Neutrophil (primary cell): ENCODE results near the gene PALLD.

Experiments
- H3K27ac ChIP-seq: fragments of 200-600 bp; sonication (generic); 2 replicates; pipeline ENCODE4 v1.5.1; 2016; ENCODE audit warnings: mild to moderate bottlenecking, moderate library complexity
- H3K27me3 ChIP-seq: fragments of 200-600 bp; sonication (generic); 2 replicates; pipeline ENCODE4 v1.6.0; 2016; ENCODE audit warnings: mild to moderate bottlenecking
- H3K36me3 ChIP-seq: fragments of 200-600 bp; sonication (generic); 2 replicates; pipeline ENCODE4 v1.5.1; 2017
- H3K4me1 ChIP-seq, 2 experiments: fragments of 200-600 bp in 1 of 2; sonication (generic) in 1 of 2; 1 replicate in 1 of 2; 2 replicates in 1 of 2; pipeline versions ENCODE4 v1.5.1 to v1.6.1; 2013 to 2016; ENCODE audit warnings: low read depth in 1 of 2, low read length in 1 of 2, mild to moderate bottlenecking in 1 of 2, moderate library complexity in 1 of 2; ENCODE audit not compliant: control insufficient read depth in 1 of 2, insufficient read depth in 1 of 2
- H3K4me3 ChIP-seq, 2 experiments: fragments of 200-600 bp in 1 of 2; sonication (generic) in 1 of 2; 1 replicate in 1 of 2; 2 replicates in 1 of 2; pipeline ENCODE4 v1.5.1; 2013 to 2016; ENCODE audit warnings: low read depth in 1 of 2, low read length in 1 of 2, mild to moderate bottlenecking in 1 of 2, moderate library complexity in 1 of 2
- H3K9me3 ChIP-seq: fragments of 200-600 bp; sonication (generic); 2 replicates; pipeline ENCODE4 v1.5.1; 2016
- TF ChIP-seq, protein P1 (sequence below): fragments of 200-600 bp; sonication (generic); IDR thresholded peaks from 2 replicates; pipeline ENCODE4 v1.5.1; 2016; ENCODE audit warnings: antibody characterized with exemption

The PALLD gene

DNA sequence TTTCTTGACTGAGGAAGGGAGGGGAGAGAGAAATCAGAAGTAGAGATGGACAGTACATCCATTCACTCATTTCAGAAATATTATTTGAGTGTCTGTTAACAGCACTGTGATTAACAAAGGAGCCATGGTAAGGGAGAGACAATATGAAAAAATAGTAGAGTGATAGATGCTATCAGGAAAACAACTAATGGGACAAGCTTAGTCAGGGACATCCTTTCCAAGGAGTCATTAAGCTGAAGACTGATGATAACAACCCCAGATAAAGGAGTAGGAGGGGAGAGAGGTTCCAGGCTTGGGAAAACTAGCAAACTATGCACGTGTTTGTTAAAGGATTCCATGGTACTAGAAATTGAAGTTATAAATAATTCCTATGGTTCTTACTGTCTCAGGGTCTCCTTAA is 391.0 kb downstream of the PALLD start:
- Histone ChIP-seq H3K36me3 (no peaks in the 10 kb centered on the region), H3K27ac (no peak overlapping the region), H3K27me3 (no peaks in the 10 kb centered on the region), H3K9me3 (no peaks in the 10 kb centered on the region), H3K4me1 (no peaks in the 10 kb centered on the region), H3K4me3 (no peak overlapping the region)
- TF ChIP-seq, protein P1, sequence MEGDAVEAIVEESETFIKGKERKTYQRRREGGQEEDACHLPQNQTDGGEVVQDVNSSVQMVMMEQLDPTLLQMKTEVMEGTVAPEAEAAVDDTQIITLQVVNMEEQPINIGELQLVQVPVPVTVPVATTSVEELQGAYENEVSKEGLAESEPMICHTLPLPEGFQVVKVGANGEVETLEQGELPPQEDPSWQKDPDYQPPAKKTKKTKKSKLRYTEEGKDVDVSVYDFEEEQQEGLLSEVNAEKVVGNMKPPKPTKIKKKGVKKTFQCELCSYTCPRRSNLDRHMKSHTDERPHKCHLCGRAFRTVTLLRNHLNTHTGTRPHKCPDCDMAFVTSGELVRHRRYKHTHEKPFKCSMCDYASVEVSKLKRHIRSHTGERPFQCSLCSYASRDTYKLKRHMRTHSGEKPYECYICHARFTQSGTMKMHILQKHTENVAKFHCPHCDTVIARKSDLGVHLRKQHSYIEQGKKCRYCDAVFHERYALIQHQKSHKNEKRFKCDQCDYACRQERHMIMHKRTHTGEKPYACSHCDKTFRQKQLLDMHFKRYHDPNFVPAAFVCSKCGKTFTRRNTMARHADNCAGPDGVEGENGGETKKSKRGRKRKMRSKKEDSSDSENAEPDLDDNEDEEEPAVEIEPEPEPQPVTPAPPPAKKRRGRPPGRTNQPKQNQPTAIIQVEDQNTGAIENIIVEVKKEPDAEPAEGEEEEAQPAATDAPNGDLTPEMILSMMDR, result no peak

DNA sequence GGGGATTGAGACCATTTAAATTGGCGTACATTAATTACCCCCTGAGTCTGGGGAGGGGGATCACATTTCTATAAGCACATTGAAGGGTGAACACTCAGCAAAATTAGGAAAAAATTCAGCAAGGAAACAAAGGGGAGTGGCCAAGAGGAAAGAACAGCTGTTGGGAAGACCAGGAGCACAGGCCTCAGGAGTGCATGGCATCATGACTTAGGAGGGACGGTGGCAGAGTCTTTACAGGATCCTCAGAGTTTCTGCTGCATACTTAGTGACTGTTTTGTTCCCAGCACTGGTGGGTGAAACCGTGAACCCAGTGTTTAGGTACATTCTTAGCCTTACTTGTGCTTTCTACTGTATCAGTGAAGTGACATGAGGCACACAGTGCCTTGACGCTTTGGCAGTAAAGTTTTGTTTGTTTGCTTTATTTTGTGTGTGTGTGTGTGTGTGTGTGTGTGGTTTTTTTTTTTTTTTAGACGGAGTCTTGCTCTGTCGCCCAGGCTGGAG is 391.9 kb downstream of the PALLD start:
- no peaks in the 10 kb centered on the region for H3K27me3 ChIP-seq
- TF ChIP-seq, protein P1, result no peak
- no peak overlapping the region for H3K27ac ChIP-seq
- no peak overlapping the region for H3K4me3 ChIP-seq
- no peaks in the 10 kb centered on the region for H3K9me3 ChIP-seq
- H3K4me1 ChIP-seq, result no peaks in the 10 kb centered on the region
- no peaks in the 10 kb centered on the region for H3K36me3 ChIP-seq

DNA sequence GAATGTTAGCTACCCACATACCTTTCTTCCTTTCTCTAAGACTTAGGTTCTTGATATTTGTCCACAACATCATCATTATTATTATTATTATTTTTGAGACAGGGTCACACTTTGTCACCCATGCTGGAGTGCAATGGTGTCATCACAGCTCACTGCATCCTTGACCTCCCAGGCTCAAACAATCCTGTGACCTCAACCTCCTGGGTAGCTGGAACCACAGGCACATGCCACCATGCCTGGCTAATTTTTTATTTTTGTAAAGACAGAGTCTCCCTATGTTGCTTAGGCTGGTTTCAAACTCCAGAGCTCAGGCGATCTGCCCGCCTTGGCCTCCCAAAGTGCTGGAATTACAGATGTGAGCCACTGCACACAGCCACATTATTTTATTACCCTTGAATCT is 394.2 kb downstream of the PALLD start:
- no peaks in the 10 kb centered on the region for H3K27me3 ChIP-seq
- H3K9me3 ChIP-seq, result no peaks in the 10 kb centered on the region
- TF ChIP-seq, protein P1, result no peak
- no peak overlapping the region for H3K4me3 ChIP-seq
- H3K27ac ChIP-seq, result no peak overlapping the region
- no peaks in the 10 kb centered on the region for H3K36me3 ChIP-seq
- no peaks in the 10 kb centered on the region for H3K4me1 ChIP-seq

DNA sequence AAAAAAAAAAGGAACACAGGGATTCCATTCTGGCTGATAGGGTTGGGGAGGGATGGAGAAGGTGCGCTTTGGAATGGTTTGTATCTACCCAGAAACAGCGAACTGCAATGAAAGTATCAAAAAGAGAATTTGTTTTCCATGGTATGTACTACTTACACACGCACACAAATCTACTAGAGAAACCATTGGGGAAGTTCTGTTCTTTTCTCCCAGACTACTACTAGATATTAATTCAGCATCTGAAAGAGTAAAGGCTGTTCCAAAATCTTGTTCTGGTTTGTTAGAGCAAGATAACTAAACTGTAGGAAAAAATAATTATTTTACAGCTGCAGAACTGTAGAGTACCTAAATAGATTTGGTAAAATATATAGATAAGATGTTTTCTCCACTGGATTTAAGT is 394.8 kb downstream of the PALLD start:
- Histone ChIP-seq H3K36me3 (no peaks in the 10 kb centered on the region), H3K9me3 (no peaks in the 10 kb centered on the region), H3K4me3 (no peak overlapping the region), H3K27ac (no peak overlapping the region), H3K4me1 (no peaks in the 10 kb centered on the region), H3K27me3 (no peaks in the 10 kb centered on the region)
- TF ChIP-seq, protein P1, result no peak

DNA sequence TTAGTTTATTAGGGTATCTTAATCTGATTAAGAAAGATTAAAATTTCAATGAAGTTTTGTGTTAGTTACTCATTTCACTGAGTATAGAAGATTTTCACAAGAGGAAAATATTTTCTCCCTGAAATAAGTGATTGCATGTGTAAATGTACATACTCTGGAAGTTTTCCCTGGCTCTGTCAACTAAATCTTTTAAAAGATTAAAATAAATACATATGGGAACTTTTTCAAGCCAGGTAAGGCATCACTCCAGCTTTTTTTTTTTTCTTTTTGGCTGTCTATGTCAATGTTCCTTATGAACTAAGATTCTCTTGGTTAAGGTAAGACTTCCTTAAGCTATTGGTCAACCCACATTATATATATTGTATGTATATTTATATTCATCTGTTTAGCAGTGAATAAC is 395.6 kb downstream of the PALLD start:
- Histone ChIP-seq H3K4me3 (no peak overlapping the region), H3K4me1 (no peaks in the 10 kb centered on the region), H3K36me3 (no peaks in the 10 kb centered on the region), H3K27me3 (no peaks in the 10 kb centered on the region), H3K9me3 (no peaks in the 10 kb centered on the region), H3K27ac (no peak overlapping the region)
- TF ChIP-seq, protein P1, result no peak

DNA sequence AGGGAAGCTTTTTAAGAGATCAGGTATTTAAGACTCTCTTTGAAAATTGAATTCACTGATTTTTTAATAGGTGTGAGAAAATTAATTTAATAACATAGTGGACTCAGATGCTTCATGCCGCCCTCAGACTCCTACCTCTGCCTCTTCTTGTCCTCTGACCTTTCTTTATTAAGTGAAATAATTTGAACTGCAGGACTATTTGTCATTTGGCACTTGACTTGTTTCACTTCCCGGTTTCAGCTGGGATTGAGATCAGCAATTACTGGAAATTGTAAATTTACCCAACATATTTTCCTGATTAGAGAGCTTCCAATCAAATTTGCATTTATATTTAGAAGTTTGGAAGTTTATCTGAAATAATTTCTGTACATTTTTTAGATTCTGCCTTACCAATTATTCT is 396.4 kb downstream of the PALLD start:
- TF ChIP-seq, protein P1, result no peak
- Histone ChIP-seq H3K36me3 (no peaks in the 10 kb centered on the region), H3K4me3 (no peak overlapping the region), H3K4me1 (no peaks in the 10 kb centered on the region), H3K9me3 (no peaks in the 10 kb centered on the region), H3K27me3 (no peaks in the 10 kb centered on the region), H3K27ac (no peak overlapping the region)
